Heart right ventricle (tissue), 16 donors: Measurements from ENCODE around the gene CAMK2G. TPM values are rescaled to one million over a fixed set of nuclear protein-coding genes. Genes with fewer than 3 reads are reported as not detected.

Source experiments
- ATAC-seq, 8 donors: fragments of 200-7000 bp; cut with Tn5 transposase; one replicate each; pipeline ENCODE4 v1.9.1; 2020; ENCODE audit warnings: mild to moderate bottlenecking in 8 of 8, moderate library complexity in 8 of 8, moderate number of reproducible peaks in 1 of 8
- DNase-seq, 2 donors: peaks; one replicate each; pipeline ENCODE4 v3.0.0-alpha.2; 2020
- H3K27ac ChIP-seq, 10 donors: fragments of 200-600 bp; sonication (generic) in 2 of 10; one replicate each; pipeline versions ENCODE4 v1.5.0 to v1.8.0; 2020 to 2022; ENCODE audit warnings: mild to moderate bottlenecking in 3 of 10
- H3K27me3 ChIP-seq, 7 donors: fragments of 200-600 bp; one replicate each; pipeline ENCODE4 v1.8.0; 2021 to 2022; ENCODE audit warnings: mild to moderate bottlenecking in 2 of 7
- H3K36me3 ChIP-seq, 9 donors: fragments of 200-600 bp; sonication (generic) in 1 of 9; one replicate each; pipeline versions ENCODE4 v1.5.0 to v1.8.0; 2020 to 2022; ENCODE audit warnings: mild to moderate bottlenecking in 2 of 9
- H3K4me1 ChIP-seq, 9 donors: fragments of 200-600 bp; sonication (generic) in 1 of 9; one replicate each; pipeline versions ENCODE4 v1.5.0 to v1.8.0; 2020 to 2022; ENCODE audit warnings: mild to moderate bottlenecking in 4 of 9
- H3K4me3 ChIP-seq, 10 donors: fragments of 200-600 bp; sonication (generic) in 2 of 10; one replicate each; pipeline versions ENCODE4 v1.5.0 to v1.8.0; 2020 to 2022; ENCODE audit warnings: mild to moderate bottlenecking in 7 of 10, moderate library complexity in 2 of 10
- H3K9me3 ChIP-seq, 11 donors: fragments of 200-600 bp in 10 of 11; sonication (generic) in 2 of 11; one replicate each; pipeline versions ENCODE4 v1.5.0 to v1.8.0; 2013 to 2022; ENCODE audit warnings: mild to moderate bottlenecking in 2 of 11, control low read depth in 1 of 11, moderate library complexity in 1 of 11
- CTCF ChIP-seq, 9 donors: fragments of 200-600 bp; sonication (generic) in 2 of 9; IDR thresholded peaks; one replicate each; pipeline versions ENCODE4 v1.5.0 to v1.8.0; 2021 to 2022; ENCODE audit warnings: antibody characterized with exemption in 9 of 9, mild to moderate bottlenecking in 5 of 9, moderate library complexity in 1 of 9
- WGBS, 2 donors: extraction: QIAGEN DNeasy Blood & Tissue Kit; methylation state at CpG; one replicate each; pipeline ENCODE4 v1.1.7; 2013; ENCODE audit warnings: inconsistent platforms in 1 of 2; 5-methylcytosine and 5-hydroxymethylcytosine counted together
- intact Hi-C, 10 donors: fragments of 100-400 bp; cut with DNase I; formaldehyde crosslinking; loops; one replicate each; pipeline versions ENCODE4 v1.11.1 to v1.14.2; 2022
- polyA plus RNA-seq, 2 donors: library from polyadenylated mRNA; stranded (reverse); fragments of 200-250 nt; gene quantifications; one replicate each; pipeline ENCODE4 v1.2.3, GENCODE V29; 2013
- total RNA-seq, 10 donors: library from RNA; stranded (reverse); fragmentation: NEBNext Ultra II Directional in 3 of 10; extraction: Animal tissue kit (Norgen Biotek cat#: 25700) in 3 of 10; gene quantifications; one replicate each; pipeline versions ENCODE4 v1.2.1 to v1.2.4, GENCODE V29; 2021 to 2023
- donor health status: Arrhythmogenic right ventricular cardiomyopathy.
- donor health status: ischemic (EF 13 %, LVEDD 7.1; RV severe dilation, severe dysfunction).
- donor health status: healthy with polysubstance abuse.
- donor health status: DM: no; HTN: yes; CAD: no.
- donor health status: DM: no; HTN: no; CAD: no.
- donor health status: ischemic (EF 25% LVEDD 6.9; RV normal size, moderate dysfunction).
- donor health status: ischemic (EF 25% LVEDD 5.7; RV mildly dilated, moderate dysfunction).
- donor health status: healthy.
- donor health status: DM: yes; HTN: yes; CAD: no.
- donor health status: Ischemic cardiomyopathy.
- donor health status: ischemic (EF 35%, LVEDD 5.7; RV mildly dilated, moderate dysfunction).
- donor health status: nonischemic (EF 11% LVEDD 7.7; RV severe dilation, severe dysfunction).
- donor health status: DM: yes; HTN: yes; CAD: no.
- donor health status: PGD.
- donor health status: ischemic (EF 29% LVEDD 5.4; RV normal size, mild dysfunction).
- donor health status: nonischemic (EF 23%, LVEDD 6.1; RV moderate dilation, normal function).

CAMK2G gene
- total and polyA plus RNA-seq, 12 donors: 8.5 to 16.7 (median 11.8) TPM

- no peak overlapping the region for H3K27ac ChIP-seq
- no peaks in the 10 kb centered on the region for H3K9me3 ChIP-seq
- intact Hi-C loops: no loop called here
- no peaks in the 10 kb centered on the region for H3K27me3 ChIP-seq
- TF ChIP-seq CTCF (IDR thresholded peaks at IDR 0.05): no peak
- no peak for ATAC-seq
- H3K4me3 ChIP-seq: no peak overlapping the region
- no peak for DNase-seq
- H3K4me1 ChIP-seq: peaks cover 0 to 6% (median 0%) of the 10 kb centered on the region in 9 donors
- peaks cover 0 to 100% (median 95%) of the 10 kb centered on the region in 9 donors for H3K36me3 ChIP-seq
- WGBS, 2 donors: 88 to 95% methylated on average over 5 of the region's 5 CpGs
These were observed 80.9 kb downstream of the CAMK2G start for GRCh38 chr10:73793456-73793855.

- H3K27me3 ChIP-seq: no peaks in the 10 kb centered on the region
- H3K27ac ChIP-seq: no peak overlapping the region
- H3K36me3 ChIP-seq: peaks cover 0 to 90% (median 81%) of the 10 kb centered on the region in 9 donors
- WGBS, 2 donors: 92 to 95% methylated on average over 26 of the region's 26 CpGs
- intact Hi-C loops: no loop called here
- no peak overlapping the region for H3K4me3 ChIP-seq
- ATAC-seq (peak in 2 of 8 donors; percentile 7 to 15), DNase-seq (no peak)
- no peaks in the 10 kb centered on the region for H3K9me3 ChIP-seq
- peaks cover 10 to 22% (median 14%) of the 10 kb centered on the region in 9 donors for H3K4me1 ChIP-seq
- no peak for TF ChIP-seq CTCF (IDR thresholded peaks at IDR 0.05)
These were observed 82.4 kb downstream of the CAMK2G start for GRCh38 chr10:73791871-73792400.

GRCh38 chr10:73790886-73791625 is 83.3 kb downstream of the CAMK2G start:
- H3K27ac ChIP-seq: no peak overlapping the region
- H3K4me1 ChIP-seq: peaks cover 11 to 28% (median 23%) of the 10 kb centered on the region in 9 donors
- intact Hi-C loops: no loop called here
- H3K4me3 ChIP-seq: no peak overlapping the region
- peaks cover 0 to 81% (median 72%) of the 10 kb centered on the region in 9 donors for H3K36me3 ChIP-seq
- no peak for TF ChIP-seq CTCF (IDR thresholded peaks at IDR 0.05)
- DNase-seq (no peak), ATAC-seq (no peak)
- no peaks in the 10 kb centered on the region for H3K27me3 ChIP-seq
- H3K9me3 ChIP-seq: no peaks in the 10 kb centered on the region
- WGBS, 2 donors: 92 to 94% methylated on average over 22 of the region's 22 CpGs

- ATAC-seq: no peak
- intact Hi-C loops: loop anchor here in 1 of 10 donors (5.0 kb wide), 1 partner anchor 47 kb away; the partner anchor contains the start of gene SEC24C
These were observed 84.7 kb downstream of the CAMK2G start for GRCh38 chr10:73789659-73790055.

More at GRCh38 chr10:73789659-73790055, 84.7 kb downstream of the CAMK2G start:
- 87% methylated on average over 10 of the region's 10 CpGs for WGBS, 2 donors
- H3K36me3 ChIP-seq: peaks cover 0 to 67% (median 59%) of the 10 kb centered on the region in 9 donors
- no peak for DNase-seq
- H3K9me3 ChIP-seq: no peaks in the 10 kb centered on the region
- H3K27me3 ChIP-seq: no peaks in the 10 kb centered on the region
- H3K4me1 ChIP-seq: peaks cover 11 to 32% (median 27%) of the 10 kb centered on the region in 9 donors
- H3K27ac ChIP-seq: no peak overlapping the region
- no peak for TF ChIP-seq CTCF (IDR thresholded peaks at IDR 0.05)
- no peak overlapping the region for H3K4me3 ChIP-seq
